Stomach smooth muscle (tissue), 2 donors: ENCODE measurements around the gene DYNLL1.

ENCODE experiments used
- H3K27ac ChIP-seq: one replicate; pipeline ENCODE4 v1.7.0; 2013; ENCODE audit warnings: mild to moderate bottlenecking, low read length, inconsistent platforms
- H3K27me3 ChIP-seq, 2 donors: one replicate each; pipeline ENCODE4 v1.7.0; 2013; ENCODE audit warnings: low read length in 2 of 2; ENCODE audit not compliant: insufficient read depth in 2 of 2, control insufficient read depth in 1 of 2
- H3K36me3 ChIP-seq, 2 donors: one replicate each; pipeline ENCODE4 v1.7.0; 2013; ENCODE audit warnings: low read length in 2 of 2; ENCODE audit not compliant: control insufficient read depth in 2 of 2, insufficient read depth in 2 of 2
- H3K4me1 ChIP-seq: one replicate; pipeline ENCODE4 v1.7.0; 2013; ENCODE audit warnings: low read length; ENCODE audit not compliant: control insufficient read depth, insufficient read depth
- H3K4me3 ChIP-seq, 2 donors: one replicate each; pipeline ENCODE4 v1.7.0; 2013; ENCODE audit warnings: low read length in 2 of 2
- H3K9ac ChIP-seq, 2 donors: one replicate each; pipeline ENCODE4 v1.7.0; 2013; ENCODE audit warnings: low read length in 2 of 2, mild to moderate bottlenecking in 1 of 2
- H3K9me3 ChIP-seq, 2 donors: one replicate each; pipeline ENCODE4 v1.7.0; 2013; ENCODE audit warnings: low read length in 2 of 2; ENCODE audit not compliant: control insufficient read depth in 2 of 2
- donor health status: healthy.
- donor health status: Pancreatic carcinoma.

Gene DYNLL1

DNA sequence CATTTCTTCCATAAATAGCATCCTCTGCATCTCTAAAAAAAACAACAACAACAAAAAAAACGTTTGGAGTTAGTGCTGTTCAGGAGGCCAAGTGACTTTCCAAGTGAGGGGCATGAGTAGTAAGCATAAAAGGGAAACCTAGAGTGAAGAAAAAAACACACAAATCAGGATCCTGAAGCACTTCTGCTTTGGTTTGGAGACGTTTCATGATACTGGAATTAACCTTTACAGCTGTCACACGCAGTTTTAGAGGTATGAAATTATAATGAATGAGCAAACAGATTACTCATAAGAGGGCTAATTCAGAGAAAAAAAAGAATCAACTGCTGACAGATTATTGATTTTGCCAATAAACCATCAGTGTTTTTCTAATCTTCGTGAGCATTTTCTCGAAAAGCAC is 30.2 kb upstream of the DYNLL1 start:
- H3K4me1 ChIP-seq, result peaks cover 21% of the 10 kb centered on the region
- no peak overlapping the region for H3K27ac ChIP-seq
- no peaks in the 10 kb centered on the region for H3K27me3 ChIP-seq
- H3K36me3 ChIP-seq, result peaks cover 37 to 46% of the 10 kb centered on the region in 2 donors
- H3K4me3 ChIP-seq, result no peak overlapping the region
- H3K9me3 ChIP-seq, result no peaks in the 10 kb centered on the region
- H3K9ac ChIP-seq, result peak overlapping the region in 1 of 2 donors; percentile 34

DNA sequence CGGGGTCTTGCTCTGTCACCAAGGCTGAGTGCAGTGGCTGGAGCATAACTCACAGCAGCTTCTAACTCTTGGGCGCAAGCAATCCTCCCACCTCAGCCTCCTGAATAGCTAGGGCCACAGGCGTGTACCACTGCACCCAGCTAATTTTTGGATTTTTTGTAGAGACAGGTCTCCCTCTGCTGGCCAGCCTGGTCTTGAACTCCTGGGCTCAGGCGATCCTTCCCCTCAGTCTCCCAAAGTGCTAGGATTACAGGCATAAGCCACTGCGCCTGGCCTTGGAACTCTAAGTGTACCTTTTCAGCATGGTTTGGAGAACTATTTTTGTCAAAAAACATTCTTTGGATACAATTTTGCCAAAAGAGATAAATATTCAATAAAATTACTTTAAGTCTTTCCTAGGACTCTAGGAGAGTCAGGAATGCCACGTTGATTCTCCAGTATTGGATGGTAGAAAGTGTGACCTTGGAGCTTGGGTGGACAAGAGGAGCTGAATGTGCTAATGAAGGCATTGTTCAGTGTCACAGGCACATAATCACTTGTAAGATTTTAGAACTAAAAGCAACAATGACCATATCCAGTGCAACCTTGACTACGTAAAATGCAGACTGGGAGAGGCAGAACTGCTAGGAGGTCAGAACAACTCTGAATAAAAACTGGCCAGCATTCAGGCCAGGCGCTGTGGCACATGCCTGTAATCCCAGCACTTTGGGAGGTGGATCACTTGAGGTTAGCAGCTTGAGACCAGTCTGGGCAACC is 29.2 kb upstream of the DYNLL1 start:
- H3K27ac ChIP-seq, result no peak overlapping the region
- peaks cover 31 to 39% of the 10 kb centered on the region in 2 donors for H3K36me3 ChIP-seq
- H3K4me1 ChIP-seq, result peaks cover 21% of the 10 kb centered on the region
- H3K9ac ChIP-seq, result no peak overlapping the region
- H3K4me3 ChIP-seq, result no peak overlapping the region
- no peaks in the 10 kb centered on the region for H3K9me3 ChIP-seq
- no peaks in the 10 kb centered on the region for H3K27me3 ChIP-seq

DNA sequence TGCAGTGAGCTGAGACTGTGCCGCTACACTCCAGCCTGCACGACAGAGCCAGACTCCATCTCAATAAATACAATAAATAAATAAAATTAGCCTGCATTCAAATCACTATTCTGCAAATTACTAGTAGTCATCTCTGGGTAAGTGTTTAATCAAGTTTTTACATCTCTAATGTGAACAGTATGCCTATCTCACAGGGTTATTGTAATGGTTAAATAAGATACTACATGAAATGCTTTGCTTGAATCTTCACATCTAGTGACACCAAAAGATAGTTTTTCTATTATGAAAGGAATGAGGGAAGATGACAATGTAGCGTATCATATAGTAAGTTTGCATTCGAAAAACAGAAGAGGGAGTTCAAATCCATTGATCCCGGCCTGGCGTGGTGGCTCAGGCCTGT is 28.5 kb upstream of the DYNLL1 start:
- Histone ChIP-seq H3K4me1 (peaks cover 21% of the 10 kb centered on the region), H3K9ac (no peak overlapping the region), H3K4me3 (no peak overlapping the region), H3K9me3 (no peaks in the 10 kb centered on the region), H3K36me3 (peaks cover 26 to 33% of the 10 kb centered on the region in 2 donors), H3K27me3 (no peaks in the 10 kb centered on the region), H3K27ac (no peak overlapping the region)

DNA sequence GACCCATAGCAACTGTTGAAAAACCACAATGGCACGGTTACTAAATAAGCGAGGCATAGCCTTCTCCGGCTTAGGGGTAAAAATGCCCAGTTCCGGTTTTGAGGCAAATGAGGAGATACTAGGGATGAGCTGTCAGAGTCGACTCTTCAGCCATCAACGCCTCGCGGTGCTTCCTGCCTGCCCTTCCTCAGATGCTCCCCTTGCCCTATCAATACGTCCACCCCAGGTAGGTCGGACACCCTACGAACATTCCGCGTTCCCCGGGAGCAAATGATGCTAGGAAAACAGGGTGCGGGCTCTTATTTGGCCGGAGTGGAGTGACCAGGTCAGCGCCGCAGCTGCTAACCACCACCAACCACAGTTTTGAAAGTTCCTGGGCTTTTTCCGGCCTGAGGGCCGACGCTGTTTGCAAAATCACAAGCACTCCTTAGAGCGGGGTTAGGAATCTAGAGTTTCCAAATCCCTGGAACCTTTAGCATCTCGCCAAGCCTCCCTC is 27.5 kb upstream of the DYNLL1 start:
- Histone ChIP-seq H3K27ac (peak overlapping the region; percentile 64), H3K27me3 (no peaks in the 10 kb centered on the region), H3K9me3 (no peaks in the 10 kb centered on the region), H3K4me3 (peak overlapping the region; percentile 55 to 84), H3K4me1 (peaks cover 21% of the 10 kb centered on the region), H3K36me3 (peaks cover 19 to 24% of the 10 kb centered on the region in 2 donors), H3K9ac (peak overlapping the region; percentile 53 to 81)

DNA sequence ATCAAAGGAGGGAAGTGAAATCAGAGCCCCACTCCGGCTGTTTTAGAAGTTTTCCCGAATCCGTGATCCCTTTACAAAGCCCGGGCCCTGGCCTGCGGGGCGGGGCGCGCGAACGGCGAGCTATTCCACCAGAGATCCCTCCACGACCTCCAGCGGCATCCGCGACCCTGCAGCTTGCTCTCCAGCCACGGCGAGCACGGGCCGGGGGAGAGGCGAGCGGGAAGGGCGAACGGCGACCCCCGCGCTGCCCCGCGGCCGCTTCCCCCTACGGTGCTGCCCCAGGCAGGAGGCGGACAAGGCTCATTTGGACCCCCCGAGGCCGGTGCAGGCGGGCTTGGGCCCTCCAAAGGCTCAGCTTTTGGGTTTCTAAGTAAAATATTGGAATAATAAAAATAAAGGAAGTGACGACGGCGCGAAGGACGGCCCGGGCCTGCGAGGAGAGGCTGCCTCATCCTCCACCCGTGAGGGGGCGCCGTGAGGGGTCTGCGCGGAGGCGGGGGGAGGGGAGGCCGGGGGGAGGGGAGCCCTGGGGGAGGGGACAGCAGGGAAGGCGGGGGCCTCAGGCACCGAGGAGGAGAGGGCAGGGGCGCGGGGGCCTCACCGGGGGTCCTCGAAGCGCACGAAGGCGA is 27.0 kb upstream of the DYNLL1 start:
- H3K4me1 ChIP-seq, result peaks cover 21% of the 10 kb centered on the region
- no peaks in the 10 kb centered on the region for H3K27me3 ChIP-seq
- H3K9me3 ChIP-seq, result no peaks in the 10 kb centered on the region
- peak overlapping the region; percentile 53 to 81 for H3K9ac ChIP-seq
- peak overlapping the region; percentile 55 to 84 for H3K4me3 ChIP-seq
- H3K36me3 ChIP-seq, result peaks cover 13 to 18% of the 10 kb centered on the region in 2 donors
- peak overlapping the region; percentile 64 for H3K27ac ChIP-seq

DNA sequence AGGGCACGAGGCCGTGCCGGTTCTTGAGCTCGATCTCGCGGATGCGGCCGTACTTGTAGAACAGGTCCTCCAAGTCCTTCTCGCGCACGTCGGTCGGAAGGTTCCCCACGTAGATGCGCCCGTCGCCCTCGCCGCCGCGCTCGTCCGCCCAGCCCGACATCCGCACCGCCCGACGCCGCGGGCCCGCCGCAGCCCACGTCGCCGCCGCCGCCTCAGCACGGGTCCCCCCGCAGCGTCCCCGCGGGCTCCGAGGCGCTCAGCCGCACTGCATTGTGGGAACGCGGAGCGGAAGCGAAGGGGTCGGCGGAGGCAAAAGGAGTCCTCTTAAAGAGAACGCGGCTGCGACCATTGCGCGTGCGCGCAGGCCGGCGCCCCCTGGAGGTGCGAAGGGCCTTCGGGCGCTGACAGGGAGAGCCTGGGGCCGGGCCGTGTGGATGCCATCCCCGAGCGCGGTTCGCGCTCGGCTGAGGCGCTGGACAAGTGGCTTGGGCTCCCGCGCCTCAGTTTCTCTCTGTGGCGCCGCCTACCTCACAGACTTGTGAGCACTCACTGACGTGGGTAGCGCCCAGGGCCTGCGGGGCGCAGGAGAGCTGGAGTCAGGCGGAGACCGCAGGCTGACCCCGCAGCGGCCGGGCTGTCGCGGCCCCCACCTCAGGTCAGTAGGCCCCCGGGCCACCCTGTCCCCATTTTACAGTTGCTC is 26.3 kb upstream of the DYNLL1 start, which contains the start of gene SRSF9:
SRSF9 (minus strand) TSS at position 299 of the 700 bp plus-strand sequence; CDS start at position 160, 139 bp downstream.
- H3K36me3 ChIP-seq, result peaks cover 11 to 12% of the 10 kb centered on the region in 2 donors
- H3K27me3 ChIP-seq, result no peaks in the 10 kb centered on the region
- peak within 1 kb of the TSS; percentile 55 to 84 for H3K4me3 ChIP-seq
- H3K9ac ChIP-seq, result peak within 1 kb of the TSS; percentile 53 to 83
- peaks cover 21% of the 10 kb centered on the region for H3K4me1 ChIP-seq
- peak within 1 kb of the TSS; percentile 64 for H3K27ac ChIP-seq
- no peaks in the 10 kb centered on the region for H3K9me3 ChIP-seq

DNA sequence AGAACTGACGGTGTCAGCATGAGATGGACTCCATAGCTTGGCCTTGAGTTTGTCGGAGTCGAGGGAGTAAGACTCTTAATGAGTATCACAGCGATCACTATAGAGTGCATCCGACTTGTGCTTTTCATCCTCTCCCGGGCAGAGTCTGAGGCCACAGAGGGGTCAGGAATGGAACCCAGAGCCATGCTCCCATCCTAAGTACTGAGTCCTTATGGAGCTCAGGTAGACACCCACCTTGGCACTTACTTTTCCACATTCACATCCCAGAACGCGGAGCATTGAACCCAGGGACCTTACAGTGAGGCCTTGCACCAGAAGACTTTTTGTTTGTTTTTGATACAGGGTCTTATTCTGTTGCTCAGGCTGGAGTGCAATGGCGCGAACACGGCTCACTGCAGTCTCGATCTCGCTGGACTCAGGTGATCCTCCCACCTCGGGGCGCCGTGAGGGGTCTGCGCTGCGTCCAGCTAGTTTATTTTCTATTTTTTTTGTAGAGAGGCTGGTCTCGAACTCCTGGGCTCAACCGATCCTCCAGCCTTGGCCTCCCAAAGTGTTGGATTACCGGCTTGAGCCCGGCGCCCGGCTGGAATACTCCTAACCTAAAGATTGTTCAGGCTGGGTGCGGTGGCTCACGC is 25.6 kb upstream of the DYNLL1 start:
- H3K4me1 ChIP-seq, result peaks cover 21% of the 10 kb centered on the region
- peak overlapping the region; percentile 53 to 83 for H3K9ac ChIP-seq
- H3K27me3 ChIP-seq, result no peaks in the 10 kb centered on the region
- peaks cover 6 to 7% of the 10 kb centered on the region in 2 donors for H3K36me3 ChIP-seq
- H3K9me3 ChIP-seq, result no peaks in the 10 kb centered on the region
- H3K27ac ChIP-seq, result peak overlapping the region; percentile 53
- peak overlapping the region; percentile 44 to 84 for H3K4me3 ChIP-seq

DNA sequence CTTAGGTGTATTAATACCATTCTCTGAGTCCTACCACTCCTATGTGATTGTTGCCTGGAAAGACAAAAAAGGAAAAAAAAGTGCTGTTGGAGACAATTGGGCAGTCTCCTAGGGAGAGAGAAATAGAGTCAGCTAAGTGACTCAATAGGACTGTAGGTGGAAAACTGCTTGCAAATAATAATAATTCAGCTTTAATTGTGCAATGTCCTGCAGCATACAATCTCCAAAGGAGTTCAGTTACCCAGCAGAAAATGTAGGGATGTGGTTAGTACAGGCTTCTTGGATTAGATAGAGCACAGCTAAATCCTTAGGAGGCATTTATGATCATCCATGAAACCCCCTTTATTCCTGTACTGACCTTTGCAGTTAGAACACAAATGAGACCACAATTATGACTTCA is 23.4 kb upstream of the DYNLL1 start:
- Histone ChIP-seq H3K36me3 (no peaks in the 10 kb centered on the region), H3K4me1 (peaks cover 15% of the 10 kb centered on the region), H3K9ac (no peak overlapping the region), H3K27ac (no peak overlapping the region), H3K4me3 (no peak overlapping the region), H3K27me3 (no peaks in the 10 kb centered on the region), H3K9me3 (no peaks in the 10 kb centered on the region)

DNA sequence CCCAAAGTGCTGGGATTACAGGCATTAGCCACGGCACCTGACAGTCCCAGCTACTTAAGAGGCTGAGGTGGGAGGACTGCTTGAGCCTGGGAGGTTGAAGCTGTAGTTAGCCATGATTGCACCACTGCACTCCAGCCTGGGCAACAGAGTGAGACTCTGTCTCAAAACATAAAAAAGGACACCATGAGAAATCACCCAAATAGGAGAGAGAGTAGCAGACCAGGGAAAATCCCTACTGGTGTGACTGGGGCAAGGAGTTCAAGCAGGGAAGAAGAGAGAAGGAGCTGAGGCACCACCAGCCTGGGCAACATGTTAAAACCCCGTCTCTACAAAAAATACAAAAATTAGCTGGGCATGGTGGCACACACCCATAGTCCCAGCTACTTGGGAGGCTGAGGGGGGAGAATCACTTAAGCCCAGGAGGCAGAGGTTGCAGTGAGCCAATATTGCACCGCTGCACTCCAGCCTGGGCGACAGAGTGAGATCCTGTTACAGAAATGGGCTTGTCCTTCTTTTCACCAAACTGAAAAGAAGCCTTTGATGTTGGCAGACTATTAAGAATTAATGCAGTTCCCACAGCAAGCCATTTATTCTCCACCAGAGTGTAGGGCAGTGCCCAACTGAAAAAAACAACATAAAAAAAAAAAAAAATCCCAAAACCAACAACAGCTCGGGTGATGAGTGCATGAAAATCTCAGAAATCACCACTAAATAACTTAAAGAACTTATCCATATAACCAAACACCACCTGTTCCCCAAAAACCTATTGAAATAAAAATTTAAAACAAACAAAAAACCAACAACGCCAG is 21.9 kb upstream of the DYNLL1 start:
- H3K36me3 ChIP-seq, result no peaks in the 10 kb centered on the region
- no peaks in the 10 kb centered on the region for H3K9me3 ChIP-seq
- H3K4me1 ChIP-seq, result peaks cover 7% of the 10 kb centered on the region
- no peaks in the 10 kb centered on the region for H3K27me3 ChIP-seq
- H3K9ac ChIP-seq, result no peak overlapping the region
- no peak overlapping the region for H3K27ac ChIP-seq
- H3K4me3 ChIP-seq, result no peak overlapping the region

DNA sequence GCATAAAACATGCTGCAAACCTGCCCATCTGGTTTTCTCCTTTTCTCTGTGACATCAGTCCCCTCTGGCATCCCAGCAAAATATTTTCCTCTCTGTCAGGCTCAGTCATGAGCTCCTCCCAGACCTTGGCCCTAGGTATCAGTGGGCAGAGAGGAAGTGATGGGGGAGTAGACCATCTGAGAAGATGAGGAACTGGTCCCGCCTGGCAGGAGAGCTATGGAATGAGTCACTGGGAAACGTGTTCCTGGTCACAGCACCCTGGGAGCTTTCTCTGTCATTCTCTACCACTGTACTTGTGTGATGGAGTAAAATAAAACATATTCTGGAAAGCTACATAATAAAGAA is 21.3 kb upstream of the DYNLL1 start:
- H3K27ac ChIP-seq, result no peak overlapping the region
- H3K9ac ChIP-seq, result no peak overlapping the region
- no peaks in the 10 kb centered on the region for H3K9me3 ChIP-seq
- H3K4me3 ChIP-seq, result no peak overlapping the region
- no peaks in the 10 kb centered on the region for H3K27me3 ChIP-seq
- H3K36me3 ChIP-seq, result no peaks in the 10 kb centered on the region
- peaks cover 7% of the 10 kb centered on the region for H3K4me1 ChIP-seq
